OCI-LY7 (cell line): ENCODE results near the gene GALNT2.

ENCODE experiments used
- EZH2phosphoT487 ChIP-seq: fragments of 200-600 bp; sonication (generic); IDR thresholded peaks from 2 replicates; pipeline ENCODE4 v1.6.1; 2018; ENCODE audit warnings: low read depth, borderline replicate concordance, mild to moderate bottlenecking, mixed run types, antibody characterized with exemption, low read length, moderate library complexity, mixed read lengths
- TF ChIP-seq, protein P1 (sequence below): fragments of 200-600 bp; sonication (generic); conservative IDR thresholded peaks from 2 replicates; pipeline ENCODE4 v1.5.1; 2014; ENCODE audit warnings: mild to moderate bottlenecking, antibody characterized with exemption, low read length, moderate library complexity, mixed read lengths

DNA sequence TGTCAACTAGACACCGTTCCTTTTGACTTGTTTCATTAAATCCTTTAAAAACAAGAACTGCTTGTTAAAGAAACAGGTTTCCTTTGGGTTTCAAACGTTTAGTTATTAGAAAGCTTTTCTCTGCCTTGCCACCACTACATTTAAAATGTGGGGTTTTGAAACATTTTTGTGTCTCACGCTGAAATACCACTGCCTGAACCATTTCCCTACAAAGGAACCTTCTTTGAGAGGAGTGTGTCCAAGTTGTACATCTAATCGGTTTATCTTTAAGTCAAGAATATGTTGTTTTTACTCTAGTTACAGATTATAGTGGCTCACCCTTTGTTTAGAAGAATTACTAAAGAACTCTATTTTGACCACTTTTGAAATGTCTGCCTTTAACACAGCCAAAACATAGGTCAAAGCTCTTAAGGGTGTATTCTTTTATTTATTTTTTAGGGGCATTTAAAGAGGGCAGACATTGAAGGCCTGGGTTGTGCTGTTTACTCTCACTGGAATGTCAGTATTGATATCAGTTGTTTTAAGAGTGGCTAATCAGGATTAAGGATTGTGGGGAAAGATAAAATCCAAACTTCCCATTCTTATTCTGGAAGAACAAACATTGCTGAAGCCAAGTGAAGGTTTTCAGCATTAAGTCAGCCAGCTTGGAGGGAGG lies 143.4 kb downstream of the GALNT2 start:
- TF ChIP-seq, protein P1, sequence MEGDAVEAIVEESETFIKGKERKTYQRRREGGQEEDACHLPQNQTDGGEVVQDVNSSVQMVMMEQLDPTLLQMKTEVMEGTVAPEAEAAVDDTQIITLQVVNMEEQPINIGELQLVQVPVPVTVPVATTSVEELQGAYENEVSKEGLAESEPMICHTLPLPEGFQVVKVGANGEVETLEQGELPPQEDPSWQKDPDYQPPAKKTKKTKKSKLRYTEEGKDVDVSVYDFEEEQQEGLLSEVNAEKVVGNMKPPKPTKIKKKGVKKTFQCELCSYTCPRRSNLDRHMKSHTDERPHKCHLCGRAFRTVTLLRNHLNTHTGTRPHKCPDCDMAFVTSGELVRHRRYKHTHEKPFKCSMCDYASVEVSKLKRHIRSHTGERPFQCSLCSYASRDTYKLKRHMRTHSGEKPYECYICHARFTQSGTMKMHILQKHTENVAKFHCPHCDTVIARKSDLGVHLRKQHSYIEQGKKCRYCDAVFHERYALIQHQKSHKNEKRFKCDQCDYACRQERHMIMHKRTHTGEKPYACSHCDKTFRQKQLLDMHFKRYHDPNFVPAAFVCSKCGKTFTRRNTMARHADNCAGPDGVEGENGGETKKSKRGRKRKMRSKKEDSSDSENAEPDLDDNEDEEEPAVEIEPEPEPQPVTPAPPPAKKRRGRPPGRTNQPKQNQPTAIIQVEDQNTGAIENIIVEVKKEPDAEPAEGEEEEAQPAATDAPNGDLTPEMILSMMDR, result no peak
- TF ChIP-seq EZH2phosphoT487, result no peak
